ENCODE data around the gene SDHC. TPM values are rescaled to one million over a fixed set of nuclear protein-coding genes. Genes with fewer than 3 reads are reported as not detected.

The SDHC gene
- total and polyA plus RNA-seq, 2 of the 13 experiments (the other 11 are each of a cell fraction or from before 2014, with no cell fraction given), result 27.1 to 229 TPM

- POLR2A ChIA-PET, result no interaction called here
- BruUV-seq (replicated peaks), result no TSS peak
- H2AFZ ChIP-seq (ENCODE audit: low read length), result no peak overlapping the region
- intact Hi-C loops (cut with micrococcal nuclease; ENCODE audit: unreplicated experiment) (loop anchor here (1.0 kb wide), 2 partner anchors 155 to 190 kb away; no protein-coding TSS in a partner anchor), in situ Hi-C loops (cut with HindIII; ENCODE audit: extremely low pct_ligation_motif_present, low pct_unique_long_range_greater_than_20kb) (loop anchor here (5.0 to 10.0 kb wide), 2 partner anchors 158 to 185 kb away; partner anchors contain the start of genes ADAMTS4, APOA2 and TOMM40L)
- peaks cover 25% of the 10 kb centered on the region for H3K4me1 ChIP-seq (ENCODE audit: insufficient read depth, low read length)
- H4K20me1 ChIP-seq (ENCODE audit: insufficient read depth, low read length), result no peaks in the 10 kb centered on the region
- no peaks in the 10 kb centered on the region for H3K79me2 ChIP-seq (ENCODE audit: insufficient read depth, low read length)
- FAIRE-seq (peak; percentile 46), ATAC-seq (peak; percentile 83), DNase-seq (ENCODE audit: low spot score) (peak; percentile 48)
- H3K36me3 ChIP-seq (replicated peaks in 1 of 2; ENCODE audit: control insufficient read depth in 1 of 2, insufficient read depth in 2 of 2, low read length in 2 of 2), result no peaks in the 10 kb centered on the region
- no peak overlapping the region for H3K4me2 ChIP-seq (ENCODE audit: low read depth, low read length)
- CTCF ChIA-PET (ENCODE audit: low intra/inter-chr PET ratio, low total read pairs), result interaction anchor here (0.7 to 2.0 kb wide), 6 partner anchors 14 to 202 kb away, joined by 3 to 15 read pairs (median 5); partner anchors contain the start of gene CFAP126
- no peak overlapping the region for H3K4me3 ChIP-seq (replicated peaks in 1 of 3; ENCODE audit: insufficient read depth in 1 of 3, low read depth in 2 of 3, low read length in 3 of 3)
- 26% methylated on average over 3 of the region's 4 CpGs for WGBS (ENCODE audit: low lambda C conversion rate)
- H3K27ac ChIP-seq (ENCODE audit: extremely low read length, insufficient read depth, low read length), result no peak overlapping the region
- no peak for TF ChIP-seq ZNF251 (CRISPR knock-in tag; IDR thresholded peaks at IDR 0.05)
- peak; percentile 52; the same call in 1 of the 2 replicates for TF ChIP-seq RAD21 (CRISPR knock-in tag; IDR thresholded peaks at IDR 0.05)
- TF ChIP-seq ZNF589 (CRISPR knock-in tag; conservative IDR thresholded peaks at IDR 0.05), result no peak
- TF ChIP-seq STAG1 (CRISPR knock-in tag; IDR thresholded peaks at IDR 0.05), result peak; percentile 84
- no peak for TF ChIP-seq MED8 (CRISPR knock-in tag; IDR thresholded peaks at IDR 0.05; ENCODE audit: insufficient replicate concordance)
- peak; percentile 73 for TF ChIP-seq SMC3 (IDR thresholded peaks at IDR 0.05; ENCODE audit: low read length)
- no peak for TF ChIP-seq ETV6 (CRISPR knock-in tag; conservative IDR thresholded peaks at IDR 0.05)
- TF ChIP-seq ZNF282 (IDR thresholded peaks at IDR 0.05; ENCODE audit: partially characterized antibody), result no peak
- TF ChIP-seq CTCF (CRISPR knock-in tag; IDR thresholded peaks at IDR 0.05), result peak; percentile 69
- no peak overlapping the region for H3K9ac ChIP-seq (ENCODE audit: insufficient read depth, low read depth, low read length)
- H3K27me3 ChIP-seq (ENCODE audit: control insufficient read depth in 1 of 2, insufficient read depth in 2 of 2, low read length in 2 of 2), result no peaks in the 10 kb centered on the region
- H3K9me3 ChIP-seq (ENCODE audit: low read length), result no peaks in the 10 kb centered on the region
Observed at GRCh38 chr1:161382214-161383019, 68.2 kb downstream of the SDHC start.
